HEK293 (cell line): ENCODE measurements around the gene EID2.
A peak's percentile ranks its signal among the peaks of the same experiment; 100 is the strongest.

Experiments used
- GLIS1 ChIP-seq: fragments of 450-650 bp; formaldehyde crosslinking; IDR thresholded peaks from 2 replicates; pipeline ENCODE4 v1.5.1; 2016; ENCODE audit warnings: missing biosample characterization, missing genetic modification characterization
- KLF1 ChIP-seq: fragments of 450-650 bp; formaldehyde crosslinking; IDR thresholded peaks from 2 replicates; pipeline ENCODE4 v1.5.1; 2016; ENCODE audit warnings: missing biosample characterization, missing genetic modification characterization
- MEIS1 ChIP-seq: sonication (generic); formaldehyde crosslinking; IDR thresholded peaks from 2 replicates; pipeline ENCODE4 v1.8.1; 2022; ENCODE audit warnings: missing genetic modification reagents, mild to moderate bottlenecking, borderline replicate concordance
- REPIN1 ChIP-seq: fragments of 450-650 bp; formaldehyde crosslinking; IDR thresholded peaks from 2 replicates; pipeline ENCODE4 v1.5.1; 2017; ENCODE audit warnings: missing biosample characterization, missing genetic modification characterization, low read depth
- SALL2 ChIP-seq: fragments of 450-650 bp; formaldehyde crosslinking; IDR thresholded peaks from 2 replicates; pipeline ENCODE4 v1.5.0; 2017; ENCODE audit warnings: missing biosample characterization, mild to moderate bottlenecking, missing genetic modification characterization, borderline replicate concordance
- ZBTB26 ChIP-seq: fragments of 450-650 bp; formaldehyde crosslinking; optimal IDR thresholded peaks from 2 replicates; pipeline ENCODE3; 2016; ENCODE audit warnings: missing biosample characterization, mild to moderate bottlenecking, missing genetic modification characterization
- ZBTB6 ChIP-seq: fragments of 450-650 bp; formaldehyde crosslinking; IDR thresholded peaks from 2 replicates; pipeline ENCODE4 v1.5.1; 2017; ENCODE audit warnings: missing biosample characterization, missing genetic modification characterization
- ZNF10 ChIP-seq: fragments of 450-650 bp; formaldehyde crosslinking; IDR thresholded peaks from 2 replicates; pipeline ENCODE4 v1.5.1; 2017; ENCODE audit warnings: missing biosample characterization, missing genetic modification characterization
- ZNF155 ChIP-seq: fragments of 450-650 bp; formaldehyde crosslinking; IDR thresholded peaks from 2 replicates; pipeline ENCODE4 v1.5.1; 2016; ENCODE audit warnings: missing biosample characterization, missing genetic modification characterization
- ZNF174 ChIP-seq: fragments of 450-650 bp; formaldehyde crosslinking; IDR thresholded peaks from 2 replicates; pipeline ENCODE4 v1.5.0; 2017; ENCODE audit warnings: missing biosample characterization, mild to moderate bottlenecking, missing genetic modification characterization
- ZNF175 ChIP-seq: fragments of 450-650 bp; formaldehyde crosslinking; IDR thresholded peaks from 2 replicates; pipeline ENCODE4 v1.5.1; 2016; ENCODE audit warnings: missing biosample characterization, missing genetic modification characterization
- ZNF223 ChIP-seq: fragments of 450-650 bp; formaldehyde crosslinking; IDR thresholded peaks from 2 replicates; pipeline ENCODE4 v1.5.1; 2016; ENCODE audit warnings: missing biosample characterization, missing genetic modification characterization
- ZNF248 ChIP-seq: fragments of 450-650 bp; formaldehyde crosslinking; IDR thresholded peaks from 2 replicates; pipeline ENCODE4 v1.5.1; 2017; ENCODE audit warnings: missing biosample characterization, missing genetic modification characterization
- ZNF266 ChIP-seq: fragments of 450-650 bp; formaldehyde crosslinking; IDR thresholded peaks from 2 replicates; pipeline ENCODE4 v1.5.1; 2016; ENCODE audit warnings: missing biosample characterization, missing genetic modification characterization, low read depth
- ZNF311 ChIP-seq: fragments of 450-650 bp; formaldehyde crosslinking; IDR thresholded peaks from 2 replicates; pipeline ENCODE4 v1.5.1; 2017; ENCODE audit warnings: missing biosample characterization, missing genetic modification characterization, borderline replicate concordance
- ZNF324 ChIP-seq: fragments of 450-650 bp; formaldehyde crosslinking; IDR thresholded peaks from 2 replicates; pipeline ENCODE4 v1.5.1; 2016; ENCODE audit warnings: missing biosample characterization, missing genetic modification characterization
- ZNF354C ChIP-seq: fragments of 450-650 bp; formaldehyde crosslinking; IDR thresholded peaks from 2 replicates; pipeline ENCODE4 v1.5.1; 2016; ENCODE audit warnings: missing biosample characterization, missing genetic modification characterization, low read depth, borderline replicate concordance
- ZNF521 ChIP-seq: fragments of 450-650 bp; formaldehyde crosslinking; IDR thresholded peaks from 2 replicates; pipeline ENCODE4 v1.5.1; 2017; ENCODE audit warnings: missing biosample characterization, mild to moderate bottlenecking, missing genetic modification characterization
- ZNF660 ChIP-seq: fragments of 450-650 bp; IDR thresholded peaks from 2 replicates; pipeline ENCODE4 v1.5.1; 2018; ENCODE audit warnings: missing biosample characterization, mild to moderate bottlenecking, missing genetic modification characterization
- ZNF677 ChIP-seq: fragments of 450-650 bp; IDR thresholded peaks from 2 replicates; pipeline ENCODE4 v1.5.0; 2018; ENCODE audit warnings: missing biosample characterization, mild to moderate bottlenecking, missing genetic modification characterization, moderate library complexity
- ZNF707 ChIP-seq: fragments of 450-650 bp; formaldehyde crosslinking; IDR thresholded peaks from 2 replicates; pipeline ENCODE4 v1.5.1; 2016; ENCODE audit warnings: missing biosample characterization, missing genetic modification characterization
- ZNF747 ChIP-seq: fragments of 450-650 bp; formaldehyde crosslinking; IDR thresholded peaks from 2 replicates; pipeline ENCODE4 v1.5.1; 2016; ENCODE audit warnings: missing biosample characterization, missing genetic modification characterization
- ZSCAN23 ChIP-seq: fragments of 450-650 bp; formaldehyde crosslinking; IDR thresholded peaks from 2 replicates; pipeline ENCODE4 v1.5.1; 2016; ENCODE audit warnings: missing biosample characterization, missing genetic modification characterization
- ZSCAN4 ChIP-seq: fragments of 450-650 bp; formaldehyde crosslinking; IDR thresholded peaks from 2 replicates; pipeline ENCODE4 v1.5.1; 2017; ENCODE audit warnings: missing biosample characterization, missing genetic modification characterization
- TF ChIP-seq, protein P1 (sequence below): fragments of 450-650 bp; formaldehyde crosslinking; IDR thresholded peaks from 2 replicates; pipeline ENCODE4 v1.5.1; 2016; ENCODE audit warnings: missing biosample characterization, missing genetic modification characterization
- TF ChIP-seq, protein P2 (sequence below): fragments of 450-650 bp; formaldehyde crosslinking; IDR thresholded peaks from 2 replicates; pipeline ENCODE4 v1.5.1; 2016; ENCODE audit warnings: missing biosample characterization, missing genetic modification characterization
- TF ChIP-seq, protein P3 (sequence below): fragments of 450-650 bp; formaldehyde crosslinking; conservative IDR thresholded peaks from 2 replicates; pipeline ENCODE4 v1.5.1; 2016; ENCODE audit warnings: low read depth, missing biosample characterization, missing genetic modification characterization
- TF ChIP-seq, protein P4 (sequence below): fragments of 450-650 bp; formaldehyde crosslinking; IDR thresholded peaks from 2 replicates; pipeline ENCODE4 v1.5.1; 2016; ENCODE audit warnings: missing biosample characterization, missing genetic modification characterization

Gene EID2

DNA sequence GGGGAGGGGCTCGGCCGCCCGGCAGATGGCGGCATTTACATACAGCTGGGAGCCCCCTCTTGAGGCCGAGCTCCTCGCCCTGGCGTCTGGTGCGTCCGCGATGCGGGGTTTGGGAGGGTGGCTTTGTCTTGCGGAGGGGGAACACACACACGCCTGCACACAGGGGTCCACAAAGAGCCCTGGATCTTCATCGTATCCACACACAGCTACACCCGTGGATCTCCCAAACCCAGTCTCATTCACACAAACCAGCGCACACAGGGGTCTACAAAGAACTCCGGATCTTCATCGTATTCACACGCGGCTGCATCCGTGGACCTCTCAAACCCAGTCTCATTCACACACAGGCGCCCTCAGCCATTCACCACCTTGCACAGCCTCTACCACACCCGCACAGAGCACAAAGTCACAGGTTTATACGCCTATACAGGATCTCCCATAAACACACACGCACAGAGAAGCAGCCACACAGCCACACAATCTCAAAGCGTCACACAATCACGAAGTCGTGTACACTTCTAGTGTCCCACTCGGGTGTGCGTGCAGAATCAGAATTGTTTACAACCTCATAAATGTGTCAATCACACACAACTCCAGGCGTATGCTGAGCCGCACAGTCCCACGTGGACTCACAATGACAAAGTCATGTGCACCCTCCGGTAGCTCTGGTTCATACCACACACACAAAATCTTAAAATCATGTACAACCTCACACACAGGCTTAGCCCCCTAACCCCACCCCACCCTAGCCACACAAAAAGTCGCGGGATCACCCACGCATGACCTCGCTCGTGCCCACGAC, 41.8 kb downstream of the EID2 start (continued):
- no peak for TF ChIP-seq ZBTB6
- TF ChIP-seq ZNF521 (tag by site-specific recombination) = no peak
- TF ChIP-seq, protein P1, sequence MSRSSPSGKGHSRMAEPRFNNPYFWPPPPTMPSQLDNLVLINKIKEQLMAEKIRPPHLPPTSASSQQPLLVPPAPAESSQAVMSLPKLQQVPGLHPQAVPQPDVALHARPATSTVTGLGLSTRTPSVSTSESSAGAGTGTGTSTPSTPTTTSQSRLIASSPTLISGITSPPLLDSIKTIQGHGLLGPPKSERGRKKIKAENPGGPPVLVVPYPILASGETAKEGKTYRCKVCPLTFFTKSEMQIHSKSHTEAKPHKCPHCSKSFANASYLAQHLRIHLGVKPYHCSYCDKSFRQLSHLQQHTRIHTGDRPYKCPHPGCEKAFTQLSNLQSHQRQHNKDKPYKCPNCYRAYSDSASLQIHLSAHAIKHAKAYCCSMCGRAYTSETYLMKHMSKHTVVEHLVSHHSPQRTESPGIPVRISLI (tag by site-specific recombination) = no peak
- TF ChIP-seq ZNF311 (tag by site-specific recombination) = no peak
- no peak for TF ChIP-seq ZNF174 (tag by site-specific recombination)
- TF ChIP-seq, protein P2, sequence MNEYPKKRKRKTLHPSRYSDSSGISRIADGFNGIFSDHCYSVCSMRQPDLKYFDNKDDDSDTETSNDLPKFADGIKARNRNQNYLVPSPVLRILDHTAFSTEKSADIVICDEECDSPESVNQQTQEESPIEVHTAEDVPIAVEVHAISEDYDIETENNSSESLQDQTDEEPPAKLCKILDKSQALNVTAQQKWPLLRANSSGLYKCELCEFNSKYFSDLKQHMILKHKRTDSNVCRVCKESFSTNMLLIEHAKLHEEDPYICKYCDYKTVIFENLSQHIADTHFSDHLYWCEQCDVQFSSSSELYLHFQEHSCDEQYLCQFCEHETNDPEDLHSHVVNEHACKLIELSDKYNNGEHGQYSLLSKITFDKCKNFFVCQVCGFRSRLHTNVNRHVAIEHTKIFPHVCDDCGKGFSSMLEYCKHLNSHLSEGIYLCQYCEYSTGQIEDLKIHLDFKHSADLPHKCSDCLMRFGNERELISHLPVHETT = peak; percentile 84
- TF ChIP-seq ZNF354C (tag by site-specific recombination) = no peak
- TF ChIP-seq, protein P3, sequence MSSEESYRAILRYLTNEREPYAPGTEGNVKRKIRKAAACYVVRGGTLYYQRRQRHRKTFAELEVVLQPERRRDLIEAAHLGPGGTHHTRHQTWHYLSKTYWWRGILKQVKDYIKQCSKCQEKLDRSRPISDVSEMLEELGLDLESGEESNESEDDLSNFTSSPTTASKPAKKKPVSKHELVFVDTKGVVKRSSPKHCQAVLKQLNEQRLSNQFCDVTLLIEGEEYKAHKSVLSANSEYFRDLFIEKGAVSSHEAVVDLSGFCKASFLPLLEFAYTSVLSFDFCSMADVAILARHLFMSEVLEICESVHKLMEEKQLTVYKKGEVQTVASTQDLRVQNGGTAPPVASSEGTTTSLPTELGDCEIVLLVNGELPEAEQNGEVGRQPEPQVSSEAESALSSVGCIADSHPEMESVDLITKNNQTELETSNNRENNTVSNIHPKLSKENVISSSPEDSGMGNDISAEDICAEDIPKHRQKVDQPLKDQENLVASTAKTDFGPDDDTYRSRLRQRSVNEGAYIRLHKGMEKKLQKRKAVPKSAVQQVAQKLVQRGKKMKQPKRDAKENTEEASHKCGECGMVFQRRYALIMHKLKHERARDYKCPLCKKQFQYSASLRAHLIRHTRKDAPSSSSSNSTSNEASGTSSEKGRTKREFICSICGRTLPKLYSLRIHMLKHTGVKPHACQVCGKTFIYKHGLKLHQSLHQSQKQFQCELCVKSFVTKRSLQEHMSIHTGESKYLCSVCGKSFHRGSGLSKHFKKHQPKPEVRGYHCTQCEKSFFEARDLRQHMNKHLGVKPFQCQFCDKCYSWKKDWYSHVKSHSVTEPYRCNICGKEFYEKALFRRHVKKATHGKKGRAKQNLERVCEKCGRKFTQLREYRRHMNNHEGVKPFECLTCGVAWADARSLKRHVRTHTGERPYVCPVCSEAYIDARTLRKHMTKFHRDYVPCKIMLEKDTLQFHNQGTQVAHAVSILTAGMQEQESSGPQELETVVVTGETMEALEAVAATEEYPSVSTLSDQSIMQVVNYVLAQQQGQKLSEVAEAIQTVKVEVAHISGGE (tag by site-specific recombination) = peak; percentile 62; the same call in 1 of the 2 replicates
- no peak for TF ChIP-seq MEIS1 (CRISPR knock-in tag)
- peak; percentile 14 for TF ChIP-seq ZSCAN23
- TF ChIP-seq SALL2 (tag by site-specific recombination) = no peak; the same call in 1 of the 2 replicates
- peak; percentile 43 for TF ChIP-seq GLIS1 (tag by site-specific recombination)
- TF ChIP-seq ZSCAN4 = peak; percentile 71
- no peak for TF ChIP-seq ZNF707 (tag by site-specific recombination)
- TF ChIP-seq ZNF155 (tag by site-specific recombination) = no peak
- TF ChIP-seq KLF1 = peak; percentile 80
- no peak for TF ChIP-seq ZNF175 (tag by site-specific recombination)
- TF ChIP-seq REPIN1 (tag by site-specific recombination) = peak; percentile 42
- TF ChIP-seq, protein P4, sequence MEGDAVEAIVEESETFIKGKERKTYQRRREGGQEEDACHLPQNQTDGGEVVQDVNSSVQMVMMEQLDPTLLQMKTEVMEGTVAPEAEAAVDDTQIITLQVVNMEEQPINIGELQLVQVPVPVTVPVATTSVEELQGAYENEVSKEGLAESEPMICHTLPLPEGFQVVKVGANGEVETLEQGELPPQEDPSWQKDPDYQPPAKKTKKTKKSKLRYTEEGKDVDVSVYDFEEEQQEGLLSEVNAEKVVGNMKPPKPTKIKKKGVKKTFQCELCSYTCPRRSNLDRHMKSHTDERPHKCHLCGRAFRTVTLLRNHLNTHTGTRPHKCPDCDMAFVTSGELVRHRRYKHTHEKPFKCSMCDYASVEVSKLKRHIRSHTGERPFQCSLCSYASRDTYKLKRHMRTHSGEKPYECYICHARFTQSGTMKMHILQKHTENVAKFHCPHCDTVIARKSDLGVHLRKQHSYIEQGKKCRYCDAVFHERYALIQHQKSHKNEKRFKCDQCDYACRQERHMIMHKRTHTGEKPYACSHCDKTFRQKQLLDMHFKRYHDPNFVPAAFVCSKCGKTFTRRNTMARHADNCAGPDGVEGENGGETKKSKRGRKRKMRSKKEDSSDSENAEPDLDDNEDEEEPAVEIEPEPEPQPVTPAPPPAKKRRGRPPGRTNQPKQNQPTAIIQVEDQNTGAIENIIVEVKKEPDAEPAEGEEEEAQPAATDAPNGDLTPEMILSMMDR (tag by site-specific recombination) = peak; percentile 99
- TF ChIP-seq ZNF324 = peak; percentile 31; the same call in 1 of the 2 replicates
- peak; percentile 29 for TF ChIP-seq ZNF660 (tag by site-specific recombination)
- peak; percentile 48 for TF ChIP-seq ZBTB26 (tag by site-specific recombination)
- no peak for TF ChIP-seq ZNF10 (tag by site-specific recombination)
- no peak for TF ChIP-seq ZNF747 (tag by site-specific recombination)
- TF ChIP-seq ZNF248 (tag by site-specific recombination) = no peak
- no peak for TF ChIP-seq ZNF677 (tag by site-specific recombination)
- no peak for TF ChIP-seq ZNF223 (tag by site-specific recombination)
- TF ChIP-seq ZNF266 (tag by site-specific recombination) = no peak
